GM19372 (cell line): ENCODE measurements around the gene PRMT6.
"Not testable (repeated sequence)": the region's sequence is repeated elsewhere in the genome, so short reads cannot be mapped to it uniquely, and the experiment has no call there.

Experiments used
- ATAC-seq: cut with Tn5 transposase; IDR thresholded peaks from one replicate; pipeline ENCODE4 v1.9.1; 2021; ENCODE audit warnings: mild to moderate bottlenecking, low read depth, moderate library complexity; ENCODE audit not compliant: unreplicated experiment

PRMT6 gene

GRCh38 chr1:107056426-107057196, at the start of gene PRMT6:
TSS of gene PRMT6 (plus strand) at chr1:107056674. CDS start at chr1:107056716, 42 bp downstream.
- ATAC-seq: peak; percentile 85

GRCh38 chr1:107009281-107009680, 47.2 kb upstream of the PRMT6 start:
- ATAC-seq: no peak

GRCh38 chr1:107010582-107010981, 45.9 kb upstream of the PRMT6 start:
- no peak for ATAC-seq

- peak; percentile 75 for ATAC-seq
Observed at GRCh38 chr1:107016376-107016978, 40.0 kb upstream of the PRMT6 start.

GRCh38 chr1:107018445-107018844, 38.0 kb upstream of the PRMT6 start:
- ATAC-seq: no peak

- no peak for ATAC-seq
Observed at GRCh38 chr1:107019166-107019565, 37.3 kb upstream of the PRMT6 start.

- ATAC-seq: not testable (repeated sequence)
Observed at GRCh38 chr1:107038874-107039273, 17.6 kb upstream of the PRMT6 start.

GRCh38 chr1:107044310-107045220, 11.9 kb upstream of the PRMT6 start:
- not testable (repeated sequence) for ATAC-seq

GRCh38 chr1:107047602-107048001, 8.9 kb upstream of the PRMT6 start:
- no peak for ATAC-seq

GRCh38 chr1:107048241-107048640, 8.2 kb upstream of the PRMT6 start:
- no peak for ATAC-seq

GRCh38 chr1:107051266-107051665, 5.2 kb upstream of the PRMT6 start:
- no peak for ATAC-seq

GRCh38 chr1:107055919-107056425, 502 bp upstream of the PRMT6 start:
- not testable (repeated sequence) for ATAC-seq

- peak; percentile 53 for ATAC-seq
Observed at GRCh38 chr1:107057197-107058133, 991 bp downstream of the PRMT6 start.

- no peak for ATAC-seq
Observed at GRCh38 chr1:107058245-107059032, 2.0 kb downstream of the PRMT6 start.

- no peak for ATAC-seq
Observed at GRCh38 chr1:107061886-107062285, 5.4 kb downstream of the PRMT6 start.

GRCh38 chr1:107073493-107073892, 17.0 kb downstream of the PRMT6 start:
- no peak for ATAC-seq

- ATAC-seq: no peak
Observed at GRCh38 chr1:107076841-107077240, 20.4 kb downstream of the PRMT6 start.

- no peak for ATAC-seq
Observed at GRCh38 chr1:107079249-107079648, 22.8 kb downstream of the PRMT6 start.

GRCh38 chr1:107081102-107081501, 24.6 kb downstream of the PRMT6 start:
- ATAC-seq: no peak
